B cell (primary cell): ENCODE results near the gene ANKRA2. TPM values are rescaled to one million over a fixed set of nuclear protein-coding genes. Genes with fewer than 3 reads are reported as not detected.

ENCODE experiments used
- ATAC-seq: fragments of 200-7000 bp; cut with Tn5 transposase; one replicate; pipeline ENCODE4 v1.10.0; 2021; ENCODE audit warnings: low read depth, mild to moderate bottlenecking, moderate number of reproducible peaks, moderate library complexity
- CTCF ChIA-PET: fragments of 350-600 bp; sonication (Branson Sonifier 250); formaldehyde crosslinking; loops from one replicate; lab custom pipeline; 2021; ENCODE audit warnings: antibody characterized with exemption, inconsistent platforms; lab: Charles Lee
- POLR2A ChIA-PET: fragments of 350-600 bp; sonication (Branson Sonifier 250); formaldehyde crosslinking; loops from one replicate; lab custom pipeline; 2021; ENCODE audit warnings: antibody characterized with exemption; lab: Charles Lee
- DNase-seq: peaks from one replicate; pipeline ENCODE4 v3.0.0; 2013
- H2AFZ ChIP-seq: 2 replicates; pipeline ENCODE4 v1.6.1; 2012; ENCODE audit warnings: mild to moderate bottlenecking, low read depth, low read length; ENCODE audit not compliant: insufficient read depth, poor library complexity, severe bottlenecking
- H3K27ac ChIP-seq, 2 donors: 1 replicate in 1 of 2; 2 replicates in 1 of 2; pipeline ENCODE4 v1.5.1; 2012 to 2013; ENCODE audit warnings: low read length in 2 of 2, mild to moderate bottlenecking in 2 of 2, moderate library complexity in 1 of 2
- H3K27me3 ChIP-seq, 4 experiments: fragments of 200-600 bp in 1 of 4; sonication (generic) in 1 of 4; replicated peaks in 1 of 4; 1 replicate in 2 of 4; 2 replicates in 2 of 4; pipeline versions ENCODE4 v1.6.1 to v1.7.0; 2013 to 2016; ENCODE audit warnings: low read length in 3 of 4, mild to moderate bottlenecking in 2 of 4, mixed read lengths in 1 of 4, moderate library complexity in 1 of 4; ENCODE audit not compliant: insufficient read depth in 4 of 4, control insufficient read depth in 3 of 4; ENCODE audit errors: control extremely low read depth in 1 of 4
- H3K36me3 ChIP-seq, 2 experiments: replicated peaks in 1 of 2; 1 replicate in 1 of 2; 2 replicates in 1 of 2; pipeline versions ENCODE4 v1.6.1 to v1.7.1; 2013; ENCODE audit warnings: low read length in 1 of 2; ENCODE audit not compliant: insufficient read depth in 2 of 2, control insufficient read depth in 1 of 2; ENCODE audit errors: control extremely low read depth in 1 of 2, extremely low read depth in 1 of 2
- H3K4me1 ChIP-seq, 2 donors: fragments of 200-600 bp in 1 of 2; sonication (generic) in 1 of 2; 1 replicate in 1 of 2; 2 replicates in 1 of 2; pipeline versions ENCODE4 v1.5.1 to v1.6.1; 2013 to 2017; ENCODE audit warnings: low read length in 2 of 2; ENCODE audit not compliant: control insufficient read depth in 2 of 2, insufficient read depth in 2 of 2
- H3K4me2 ChIP-seq: replicated peaks from 2 replicates; pipeline ENCODE3; 2012; ENCODE audit warnings: mild to moderate bottlenecking, low read depth, low read length; ENCODE audit not compliant: poor library complexity, severe bottlenecking
- H3K4me3 ChIP-seq, 5 experiments: fragments of 200-600 bp in 1 of 5; sonication (generic) in 1 of 5; 1 replicate in 3 of 5; 2 replicates in 2 of 5; pipeline versions ENCODE4 v1.5.1 to v1.7.0; 2011 to 2016; ENCODE audit warnings: low read length in 4 of 5, mild to moderate bottlenecking in 4 of 5, low read depth in 2 of 5, control low read depth in 1 of 5, moderate library complexity in 1 of 5; ENCODE audit not compliant: insufficient read depth in 1 of 5; ENCODE audit errors: control extremely low read depth in 1 of 5, extremely low read depth in 1 of 5
- H3K79me2 ChIP-seq: fragments of 200-600 bp; sonication (generic); one replicate; pipeline ENCODE4 v1.6.0; 2016; ENCODE audit warnings: low read length; ENCODE audit not compliant: control insufficient read depth, insufficient read depth
- H3K9ac ChIP-seq: fragments of 200-600 bp; sonication (generic); 2 replicates; pipeline ENCODE4 v1.6.1; 2017; ENCODE audit warnings: mild to moderate bottlenecking, low read length, moderate library complexity
- H3K9me3 ChIP-seq, 3 donors: one replicate each; pipeline versions ENCODE4 v1.6.1 to v1.7.1; 2013; ENCODE audit warnings: low read length in 2 of 3; ENCODE audit not compliant: control insufficient read depth in 2 of 3, insufficient read depth in 1 of 3; ENCODE audit errors: control extremely low read depth in 1 of 3
- H4K20me1 ChIP-seq: 2 replicates; pipeline ENCODE4 v1.6.0; 2012; ENCODE audit warnings: mild to moderate bottlenecking, low read length; ENCODE audit not compliant: insufficient read depth, control insufficient read depth, poor library complexity, severe bottlenecking
- H3K27ac Mint-ChIP-seq: one replicate; pipeline ENCODE4 v1.8.0; 2021; ENCODE audit warnings: mixed read lengths
- H3K27me3 Mint-ChIP-seq: one replicate; pipeline ENCODE4 v1.8.0; 2021; ENCODE audit warnings: mixed read lengths
- H3K4me1 Mint-ChIP-seq: one replicate; pipeline ENCODE4 v1.8.0; 2021; ENCODE audit warnings: mixed read lengths
- H3K4me3 Mint-ChIP-seq: one replicate; pipeline ENCODE4 v1.8.0; 2021; ENCODE audit warnings: mixed read lengths
- H3K9me3 Mint-ChIP-seq: one replicate; pipeline ENCODE4 v1.8.0; 2022; ENCODE audit warnings: mixed read lengths; ENCODE audit not compliant: insufficient read depth
- CTCF ChIP-seq: fragments of 200-600 bp; IDR thresholded peaks from one replicate; pipeline ENCODE4 v1.8.0; 2022; ENCODE audit warnings: antibody characterized with exemption, mild to moderate bottlenecking
- EZH2 ChIP-seq: IDR thresholded peaks from 2 replicates; pipeline ENCODE4 v1.6.1; 2012; ENCODE audit warnings: borderline replicate concordance, low read depth, mild to moderate bottlenecking, moderate library complexity, low read length; ENCODE audit not compliant: insufficient read depth, poor library complexity, severe bottlenecking
- WGBS: methylation state at CpG from one replicate; pipeline ENCODE4 v1.1.5; 2013; ENCODE audit warnings: missing lambda C conversion rate; ENCODE audit not compliant: insufficient coverage; 5-methylcytosine and 5-hydroxymethylcytosine counted together
- intact Hi-C: fragments of 100-400 bp; cut with micrococcal nuclease; formaldehyde crosslinking; loops from one replicate; pipeline ENCODE4 v1.10.0; 2022
- polyA plus RNA-seq: library from polyadenylated mRNA; depleted of rRNA; stranded (reverse); fragments of >200 nt; gene quantifications from 2 replicates; pipeline ENCODE4 v1.2.3, GENCODE V29; 2012
- total RNA-seq, 2 donors: library from RNA; stranded (reverse); fragments of 120-200 nt in 1 of 2; gene quantifications; 1 replicate in 1 of 2; 2 replicates in 1 of 2; pipeline versions ENCODE4 v1.2.3 to v1.2.4, GENCODE V29; 2013 to 2022

ANKRA2 gene
- total and polyA plus RNA-seq, 2 donors (not counting 1 experiment from before 2014, with no cell fraction given) = 24.1 to 47.9 TPM

GRCh38 chr5:73529081-73529480 lies 36.4 kb downstream of the ANKRA2 start:
- CTCF ChIA-PET = interaction anchor here (1.8 kb wide), 1 partner anchor 9 kb away, joined by 5 read pairs; no protein-coding TSS in a partner anchor
- Histone ChIP-seq H3K9ac (no peak overlapping the region), H2AFZ (no peak overlapping the region), H3K4me1 (no peaks in the 10 kb centered on the region), H3K9me3 (no peaks in the 10 kb centered on the region), H3K36me3 (no peaks in the 10 kb centered on the region), H3K79me2 (no peaks in the 10 kb centered on the region), H4K20me1 (no peaks in the 10 kb centered on the region), H3K27me3 (peaks cover 0 to 4% (median 0%) of the 10 kb centered on the region in 4 experiments), H3K27ac (no peak overlapping the region), H3K4me3 (no peak overlapping the region), H3K4me2 (no peak overlapping the region)
- WGBS = no CpG with 5 or more reads among the region's 1 CpG
- Mint-ChIP-seq H3K27ac (no peak overlapping the region), H3K27me3 (peaks cover 23% of the 10 kb centered on the region), H3K4me1 (no peaks in the 10 kb centered on the region), H3K9me3 (no peaks in the 10 kb centered on the region), H3K4me3 (no peak overlapping the region)
- POLR2A ChIA-PET = no interaction called here
- no peak for ATAC-seq
- no peak for DNase-seq
- intact Hi-C loops = no loop called here
- TF ChIP-seq CTCF (no peak), EZH2 (no peak)

- no peak overlapping the region for H2AFZ ChIP-seq
- H3K4me1 ChIP-seq = no peaks in the 10 kb centered on the region
- Mint-ChIP-seq H3K4me1 (no peaks in the 10 kb centered on the region), H3K27me3 (peaks cover 17% of the 10 kb centered on the region), H3K9me3 (no peaks in the 10 kb centered on the region), H3K4me3 (no peak overlapping the region), H3K27ac (no peak overlapping the region)
- no peaks in the 10 kb centered on the region for H4K20me1 ChIP-seq
- ChIA-PET POLR2A (no interaction called here), CTCF (no interaction called here)
- H3K4me2 ChIP-seq = no peak overlapping the region
- no peak overlapping the region for H3K9ac ChIP-seq
- H3K27ac ChIP-seq = no peak overlapping the region
- DNase-seq (no peak), ATAC-seq (no peak)
- no peaks in the 10 kb centered on the region for H3K36me3 ChIP-seq
- intact Hi-C loops = no loop called here
- WGBS = no CpG with 5 or more reads among the region's 3 CpGs
- no peak overlapping the region for H3K4me3 ChIP-seq
- H3K79me2 ChIP-seq = no peaks in the 10 kb centered on the region
- no peak for TF ChIP-seq CTCF
- TF ChIP-seq EZH2 = no peak
- H3K27me3 ChIP-seq = peaks cover 0 to 4% (median 0%) of the 10 kb centered on the region in 4 experiments
- H3K9me3 ChIP-seq = no peaks in the 10 kb centered on the region
These were observed 37.2 kb downstream of the ANKRA2 start for GRCh38 chr5:73528248-73528647.
